IMR-90 (cell line): ENCODE measurements around the gene TRMO. TPM values are rescaled to one million over a fixed set of nuclear protein-coding genes. Genes with fewer than 3 reads are reported as not detected.

Source experiments
- ATAC-seq: fragments of 200-7000 bp; cut with Tn5 transposase; 2 replicates; pipeline ENCODE4 v1.9.1; 2020; ENCODE audit warnings: low read depth, mild to moderate bottlenecking, moderate library complexity
- BruUV-seq: library from RNA; stranded (reverse); fragments of 400-500 nt; replicated peaks from 2 replicates; lab custom pipeline; 2021; lab: Mats Ljungman, UMichigan
- CTCF ChIA-PET: fragments of 300-600 bp; formaldehyde crosslinking; extraction: SDS; loops from one replicate; lab custom pipeline; 2021; ENCODE audit warnings: antibody characterized with exemption; lab: Yijun Ruan, JAX
- POLR2A ChIA-PET: fragments of 300-600 bp; sonication (Branson Sonifier 250); formaldehyde crosslinking; loops from one replicate; lab custom pipeline; 2022; ENCODE audit warnings: antibody characterized with exemption; ENCODE audit not compliant: unreplicated experiment; lab: Charles Lee
- DNase-seq: peaks from one replicate; pipeline ENCODE4 v3.0.0; 2013
- H2AFZ ChIP-seq: replicated peaks from 2 replicates; pipeline ENCODE3; 2013; ENCODE audit warnings: low read length, mild to moderate bottlenecking; ENCODE audit not compliant: poor library complexity
- H2AK5ac ChIP-seq: 2 replicates; pipeline ENCODE4 v1.6.1; 2013; ENCODE audit warnings: low read depth, low read length, inconsistent platforms
- H2AK9ac ChIP-seq: replicated peaks from 2 replicates; pipeline ENCODE3; 2013; ENCODE audit warnings: mild to moderate bottlenecking, low read depth, low read length, moderate library complexity; ENCODE audit not compliant: poor library complexity
- H2BK120ac ChIP-seq: 2 replicates; pipeline ENCODE4 v1.6.1; 2013; ENCODE audit warnings: low read depth, low read length, inconsistent platforms
- H2BK15ac ChIP-seq: 3 replicates; pipeline ENCODE4 v1.6.1; 2013; ENCODE audit warnings: low read depth, low read length, inconsistent platforms
- H2BK20ac ChIP-seq: 2 replicates; pipeline ENCODE4 v1.6.1; 2013; ENCODE audit warnings: low read depth, mild to moderate bottlenecking, inconsistent platforms, low read length, moderate library complexity
- H2BK5ac ChIP-seq: 2 replicates; pipeline ENCODE4 v1.6.1; 2013; ENCODE audit warnings: mild to moderate bottlenecking, low read depth, low read length, inconsistent platforms; ENCODE audit not compliant: poor library complexity, severe bottlenecking
- H3K14ac ChIP-seq: replicated peaks from 2 replicates; pipeline ENCODE4 v1.6.1; 2013; ENCODE audit warnings: low read depth, low read length, inconsistent platforms
- H3K18ac ChIP-seq: 2 replicates; pipeline ENCODE4 v1.6.1; 2013; ENCODE audit warnings: low read depth, low read length, control low read depth
- H3K23ac ChIP-seq: 2 replicates; pipeline ENCODE4 v1.6.1; 2013; ENCODE audit warnings: low read depth, low read length, inconsistent platforms
- H3K27ac ChIP-seq: 2 replicates; pipeline ENCODE4 v1.5.1; 2013; ENCODE audit warnings: mild to moderate bottlenecking, control low read depth, low read length; ENCODE audit not compliant: insufficient read depth
- H3K27me3 ChIP-seq: 2 replicates; pipeline ENCODE4 v1.6.1; 2013; ENCODE audit warnings: low read length; ENCODE audit not compliant: control insufficient read depth, insufficient read depth
- H3K36me3 ChIP-seq: 2 replicates; pipeline ENCODE4 v1.6.1; 2013; ENCODE audit warnings: low read length, mixed read lengths; ENCODE audit not compliant: control insufficient read depth, insufficient read depth
- H3K4ac ChIP-seq: 2 replicates; pipeline ENCODE4 v1.6.1; 2013; ENCODE audit warnings: low read depth, low read length, inconsistent platforms
- H3K4me1 ChIP-seq: 2 replicates; pipeline ENCODE4 v1.6.1; 2013; ENCODE audit warnings: low read length, mixed read lengths; ENCODE audit not compliant: control insufficient read depth, insufficient read depth
- H3K4me2 ChIP-seq: 2 replicates; pipeline ENCODE4 v1.6.1; 2013; ENCODE audit warnings: low read depth, mild to moderate bottlenecking, control low read depth, low read length, moderate library complexity
- H3K4me3 ChIP-seq: 2 replicates; pipeline ENCODE4 v1.5.1; 2013; ENCODE audit warnings: low read depth, mild to moderate bottlenecking, control low read depth, low read length, moderate library complexity; ENCODE audit not compliant: insufficient read depth
- H3K56ac ChIP-seq: 2 replicates; pipeline ENCODE4 v1.6.1; 2013; ENCODE audit warnings: low read length, inconsistent platforms; ENCODE audit not compliant: insufficient read depth; ENCODE audit errors: extremely low read depth
- H3K79me1 ChIP-seq, 2 experiments: 2 replicates each; pipeline ENCODE4 v1.6.1; 2013; ENCODE audit warnings: low read length in 2 of 2, inconsistent platforms in 1 of 2, low read depth in 1 of 2
- H3K9ac ChIP-seq: 2 replicates; pipeline ENCODE4 v1.6.1; 2013; ENCODE audit warnings: low read depth, low read length, control low read depth
- H3K9me1 ChIP-seq: 2 replicates; pipeline ENCODE4 v1.6.1; 2013; ENCODE audit warnings: low read length, inconsistent platforms; ENCODE audit not compliant: insufficient read depth
- H3K9me3 ChIP-seq: 2 replicates; pipeline ENCODE4 v1.6.1; 2013; ENCODE audit warnings: low read length; ENCODE audit not compliant: control insufficient read depth, insufficient read depth
- H4K20me1 ChIP-seq: 2 replicates; pipeline ENCODE4 v1.6.1; 2013; ENCODE audit warnings: low read length, inconsistent platforms; ENCODE audit not compliant: insufficient read depth
- H4K5ac ChIP-seq: 2 replicates; pipeline ENCODE4 v1.6.1; 2013; ENCODE audit warnings: mild to moderate bottlenecking, low read depth, low read length, control low read depth
- H4K8ac ChIP-seq, 2 experiments: 2 replicates each; pipeline ENCODE4 v1.6.1; 2013; ENCODE audit warnings: low read depth in 2 of 2, low read length in 2 of 2, control low read depth in 1 of 2, inconsistent platforms in 1 of 2
- H4K91ac ChIP-seq: 2 replicates; pipeline ENCODE4 v1.6.1; 2013; ENCODE audit warnings: low read depth, low read length, inconsistent platforms; ENCODE audit not compliant: insufficient read depth
- BHLHE40 ChIP-seq: fragments of 150-350 bp; IDR thresholded peaks from 2 replicates; pipeline ENCODE4 v1.6.1; 2016; ENCODE audit warnings: mild to moderate bottlenecking, low read depth, low read length
- CEBPB ChIP-seq: IDR thresholded peaks from 2 replicates; pipeline ENCODE4 v1.6.1; 2012; ENCODE audit warnings: low read depth, low read length, improper control_type of control experiment
- FOS ChIP-seq: fragments of 150-350 bp; IDR thresholded peaks from 2 replicates; pipeline ENCODE4 v1.6.1; 2016; ENCODE audit warnings: low read depth, low read length
- MAFK ChIP-seq: IDR thresholded peaks from 2 replicates; pipeline ENCODE4 v1.6.1; 2012; ENCODE audit warnings: low read depth, low read length, improper control_type of control experiment
- MAZ ChIP-seq: IDR thresholded peaks from 2 replicates; pipeline ENCODE4 v1.6.1; 2012; ENCODE audit warnings: low read depth, mild to moderate bottlenecking, low read length, improper control_type of control experiment, moderate library complexity, borderline replicate concordance
- MXI1 ChIP-seq: IDR thresholded peaks from 2 replicates; pipeline ENCODE4 v1.6.1; 2012; ENCODE audit warnings: low read depth, mild to moderate bottlenecking, low read length, moderate library complexity, borderline replicate concordance
- NFE2L2 ChIP-seq: fragments of 150-350 bp; IDR thresholded peaks from 2 replicates; pipeline ENCODE4 v1.6.1; 2016; ENCODE audit warnings: low read depth, mild to moderate bottlenecking, low read length
- POLR2A ChIP-seq: IDR thresholded peaks from 2 replicates; pipeline ENCODE4 v1.6.1; 2012; ENCODE audit warnings: mild to moderate bottlenecking, low read depth, low read length
- RAD21 ChIP-seq: IDR thresholded peaks from 2 replicates; pipeline ENCODE4 v1.6.1; 2012; ENCODE audit warnings: low read length, improper control_type of control experiment
- RCOR1 ChIP-seq: IDR thresholded peaks from 2 replicates; pipeline ENCODE4 v1.6.1; 2012; ENCODE audit warnings: mild to moderate bottlenecking, low read length, improper control_type of control experiment; ENCODE audit not compliant: insufficient replicate concordance
- RFX5 ChIP-seq: IDR thresholded peaks from 2 replicates; pipeline ENCODE4 v1.8.0; 2012; ENCODE audit warnings: low read depth, mild to moderate bottlenecking, low read length, moderate library complexity
- SMC3 ChIP-seq: fragments of 150-350 bp; IDR thresholded peaks from 2 replicates; pipeline ENCODE4 v1.6.1; 2016; ENCODE audit warnings: low read depth, mild to moderate bottlenecking, antibody characterized with exemption, low read length, moderate library complexity
- WGBS, 2 experiments: methylation state at CpG; one replicate each; pipeline versions ENCODE4 v1.1.5 to v1.1.7; 2013; ENCODE audit warnings: missing lambda C conversion rate in 2 of 2; ENCODE audit not compliant: insufficient read length in 1 of 2; ENCODE audit errors: extremely low coverage in 2 of 2; 5-methylcytosine and 5-hydroxymethylcytosine counted together
- dilution Hi-C: fragments of 300-500 bp; cut with HindIII; formaldehyde crosslinking; loops from one replicate; pipeline ENCODE4 v1.14.3; 2018; ENCODE audit warnings: low sequenced_read_pairs; ENCODE audit not compliant: unreplicated experiment
- in situ Hi-C: fragments of 300-500 bp; cut with MboI; formaldehyde crosslinking; loops from 3 replicates; pipeline ENCODE4 v1.14.3; 2019; ENCODE audit warnings: low sequenced_read_pairs, inconsistent platforms, mixed read lengths
- intact Hi-C: fragments of 100-400 bp; cut with micrococcal nuclease; formaldehyde crosslinking; loops from 2 replicates; pipeline ENCODE4 v1.10.0; 2022
- polyA plus RNA-seq, 3 experiments: library from polyadenylated mRNA; depleted of rRNA; stranded (reverse); fragments of >200 nt; gene quantifications; 2 replicates each; pipeline ENCODE4 v1.2.3, GENCODE V29; 2012; ENCODE audit warnings: low replicate concordance in 1 of 3
- total RNA-seq: library from RNA; depleted of rRNA; stranded (reverse); fragments of >200 nt; gene quantifications from 2 replicates; pipeline ENCODE4 v1.2.3, GENCODE V29; 2012
- TF ChIP-seq, protein P1 (sequence below): fragments of 150-350 bp; IDR thresholded peaks from 2 replicates; pipeline ENCODE4 v1.6.1; 2016; ENCODE audit warnings: low read depth, mild to moderate bottlenecking, low read length, moderate library complexity, borderline replicate concordance
- TF ChIP-seq, protein P2 (sequence below): conservative IDR thresholded peaks from 2 replicates; pipeline ENCODE4 v1.5.1; 2012; ENCODE audit warnings: mild to moderate bottlenecking, low read depth, low read length, improper control_type of control experiment

Gene TRMO
- total and polyA plus RNA-seq, 2 of the 4 experiments (the other 2 are of a cell fraction): 10.2 to 19.9 TPM

DNA sequence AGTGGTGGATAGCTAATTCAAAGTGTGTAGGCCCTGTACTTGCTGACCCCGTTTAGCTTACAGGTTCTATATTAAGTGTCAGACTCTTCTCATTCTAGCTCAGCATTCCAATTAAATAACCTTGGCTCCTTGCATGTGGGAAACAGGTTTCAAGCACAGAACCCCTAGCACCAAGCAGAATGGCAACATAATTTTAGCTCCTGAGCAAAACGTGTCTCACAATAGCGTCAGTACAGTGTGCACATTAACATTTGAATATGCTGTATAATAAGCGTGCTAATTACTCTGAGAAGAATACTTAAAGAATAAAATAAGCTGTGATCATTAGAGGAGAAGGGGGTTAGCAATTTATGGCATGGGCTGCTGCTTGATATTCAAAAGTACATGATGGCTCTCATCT, 39.8 kb upstream of the TRMO start:
- Histone ChIP-seq H2AFZ (no peak overlapping the region), H2BK120ac (no peak overlapping the region), H2AK9ac (no peak overlapping the region), H4K5ac (no peak overlapping the region), H4K91ac (no peak overlapping the region), H3K27ac (no peak overlapping the region), H3K79me1 (no peaks in the 10 kb centered on the region), H2BK20ac (no peak overlapping the region), H4K20me1 (no peaks in the 10 kb centered on the region), H3K23ac (no peak overlapping the region), H2BK5ac (no peak overlapping the region), H3K27me3 (peaks cover 22% of the 10 kb centered on the region), H2BK15ac (no peak overlapping the region), H3K4me1 (peaks cover 6% of the 10 kb centered on the region), H3K14ac (no peak overlapping the region), H3K56ac (no peak overlapping the region), H2AK5ac (no peak overlapping the region), H3K4ac (no peak overlapping the region), H3K9me3 (no peaks in the 10 kb centered on the region), H3K36me3 (no peaks in the 10 kb centered on the region), H3K9ac (no peak overlapping the region), H3K9me1 (no peaks in the 10 kb centered on the region), H3K18ac (no peak overlapping the region), H3K4me3 (no peak overlapping the region), H3K4me2 (no peak overlapping the region), H4K8ac (no peak overlapping the region)
- intact Hi-C loops (no loop called here), in situ Hi-C loops (no loop called here), dilution Hi-C loops (no loop called here)
- no CpG with 5 or more reads among the region's 4 CpGs for WGBS, 2 experiments
- ChIA-PET CTCF (no interaction called here), POLR2A (no interaction called here)
- no peak for DNase-seq
- TF ChIP-seq MAZ: no peak
- no peak for TF ChIP-seq NFE2L2
- TF ChIP-seq MXI1: no peak
- TF ChIP-seq, protein P1, sequence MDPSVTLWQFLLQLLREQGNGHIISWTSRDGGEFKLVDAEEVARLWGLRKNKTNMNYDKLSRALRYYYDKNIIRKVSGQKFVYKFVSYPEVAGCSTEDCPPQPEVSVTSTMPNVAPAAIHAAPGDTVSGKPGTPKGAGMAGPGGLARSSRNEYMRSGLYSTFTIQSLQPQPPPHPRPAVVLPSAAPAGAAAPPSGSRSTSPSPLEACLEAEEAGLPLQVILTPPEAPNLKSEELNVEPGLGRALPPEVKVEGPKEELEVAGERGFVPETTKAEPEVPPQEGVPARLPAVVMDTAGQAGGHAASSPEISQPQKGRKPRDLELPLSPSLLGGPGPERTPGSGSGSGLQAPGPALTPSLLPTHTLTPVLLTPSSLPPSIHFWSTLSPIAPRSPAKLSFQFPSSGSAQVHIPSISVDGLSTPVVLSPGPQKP: no peak
- no peak for TF ChIP-seq RCOR1
- TF ChIP-seq FOS: no peak
- TF ChIP-seq RFX5: no peak
- TF ChIP-seq CEBPB: no peak
- TF ChIP-seq SMC3: no peak
- TF ChIP-seq MAFK: no peak
- no peak for TF ChIP-seq BHLHE40
- TF ChIP-seq POLR2A: no peak
- TF ChIP-seq, protein P2, sequence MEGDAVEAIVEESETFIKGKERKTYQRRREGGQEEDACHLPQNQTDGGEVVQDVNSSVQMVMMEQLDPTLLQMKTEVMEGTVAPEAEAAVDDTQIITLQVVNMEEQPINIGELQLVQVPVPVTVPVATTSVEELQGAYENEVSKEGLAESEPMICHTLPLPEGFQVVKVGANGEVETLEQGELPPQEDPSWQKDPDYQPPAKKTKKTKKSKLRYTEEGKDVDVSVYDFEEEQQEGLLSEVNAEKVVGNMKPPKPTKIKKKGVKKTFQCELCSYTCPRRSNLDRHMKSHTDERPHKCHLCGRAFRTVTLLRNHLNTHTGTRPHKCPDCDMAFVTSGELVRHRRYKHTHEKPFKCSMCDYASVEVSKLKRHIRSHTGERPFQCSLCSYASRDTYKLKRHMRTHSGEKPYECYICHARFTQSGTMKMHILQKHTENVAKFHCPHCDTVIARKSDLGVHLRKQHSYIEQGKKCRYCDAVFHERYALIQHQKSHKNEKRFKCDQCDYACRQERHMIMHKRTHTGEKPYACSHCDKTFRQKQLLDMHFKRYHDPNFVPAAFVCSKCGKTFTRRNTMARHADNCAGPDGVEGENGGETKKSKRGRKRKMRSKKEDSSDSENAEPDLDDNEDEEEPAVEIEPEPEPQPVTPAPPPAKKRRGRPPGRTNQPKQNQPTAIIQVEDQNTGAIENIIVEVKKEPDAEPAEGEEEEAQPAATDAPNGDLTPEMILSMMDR: no peak
- no peak for TF ChIP-seq RAD21
- no TSS peak for BruUV-seq
- ATAC-seq: no peak
